Tibial artery (tissue), 4 donors: ENCODE results near the gene PCNX3.

Source experiments
- DNase-seq, 2 donors: peaks; one replicate each; pipeline ENCODE4 v3.0.0-alpha.2; 2019
- H3K27ac ChIP-seq, 2 donors: fragments of 200-600 bp; sonication (generic) in 1 of 2; 1 replicate in 1 of 2; 2 replicates in 1 of 2; pipeline ENCODE4 v1.5.1; 2018 to 2019; ENCODE audit warnings: mild to moderate bottlenecking in 1 of 2
- H3K27me3 ChIP-seq, 2 donors: fragments of 200-600 bp; sonication (generic) in 1 of 2; one replicate each; pipeline versions ENCODE4 v1.5.1 to v1.6.0; 2016 to 2019
- H3K36me3 ChIP-seq, 3 donors: fragments of 200-600 bp; sonication (generic) in 2 of 3; one replicate each; pipeline ENCODE4 v1.5.1; 2016 to 2019; ENCODE audit warnings: mild to moderate bottlenecking in 2 of 3
- H3K4me1 ChIP-seq, 4 donors: fragments of 200-600 bp; sonication (generic) in 2 of 4; 1 replicate in 3 of 4; 2 replicates in 1 of 4; pipeline ENCODE4 v1.5.1; 2016 to 2019
- H3K4me3 ChIP-seq, 2 donors: fragments of 200-600 bp; sonication (generic) in 1 of 2; 1 replicate in 1 of 2; 2 replicates in 1 of 2; pipeline ENCODE4 v1.5.1; 2018 to 2019; ENCODE audit warnings: mild to moderate bottlenecking in 2 of 2
- H3K9me3 ChIP-seq, 3 donors: fragments of 200-600 bp; sonication (generic) in 1 of 3; one replicate each; pipeline ENCODE4 v1.5.1; 2016 to 2019
- intact Hi-C: fragments of 100-400 bp; cut with DNase I; formaldehyde crosslinking; loops from one replicate; pipeline ENCODE4 v1.15.0; 2023; ENCODE audit warnings: low total_unique reads
- TF ChIP-seq, protein P1 (sequence below), 2 experiments: fragments of 200-600 bp in 1 of 2; fragments of 450-650 bp in 1 of 2; IDR thresholded peaks; one replicate each; pipeline ENCODE4 v1.5.1; 2017 to 2019; ENCODE audit warnings: antibody characterized with exemption in 2 of 2, mild to moderate bottlenecking in 1 of 2, moderate library complexity in 1 of 2

The PCNX3 gene

DNA sequence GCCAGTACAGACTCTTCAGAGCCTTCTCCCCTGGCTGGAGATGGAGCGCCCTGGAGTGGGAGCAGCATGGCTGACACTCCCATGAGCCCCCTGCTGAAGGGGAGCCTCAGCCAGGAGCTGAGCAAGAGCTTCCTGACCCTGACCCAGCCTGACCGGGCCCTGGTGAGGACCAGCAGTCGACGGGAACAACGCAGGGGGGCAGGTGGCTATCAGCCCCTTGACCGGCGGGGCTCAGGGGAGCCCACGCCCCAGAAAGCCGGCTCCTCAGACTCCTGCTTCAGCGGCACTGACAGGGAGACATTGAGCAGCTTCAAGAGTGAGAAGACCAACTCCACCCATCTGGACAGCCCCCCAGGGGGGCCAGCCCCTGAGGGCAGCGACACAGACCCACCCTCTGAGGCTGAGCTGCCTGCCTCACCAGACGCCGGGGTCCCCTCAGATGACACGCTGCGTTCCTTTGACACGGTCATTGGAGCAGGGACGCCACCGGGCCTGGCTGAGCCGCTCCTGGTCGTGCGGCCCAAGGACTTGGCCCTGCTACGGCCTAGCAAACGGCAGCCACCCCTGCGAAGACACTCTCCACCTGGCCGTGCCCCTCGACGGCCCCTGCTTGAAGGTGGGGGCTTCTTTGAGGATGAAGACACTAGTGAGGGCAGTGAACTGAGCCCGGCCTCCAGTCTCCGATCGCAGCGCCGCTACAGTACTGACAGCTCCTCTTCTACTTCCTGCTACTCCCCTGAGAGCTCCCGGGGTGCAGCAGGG is 2.6 kb downstream of the PCNX3 start:
- H3K36me3 ChIP-seq = peaks cover 40 to 66% (median 57%) of the 10 kb centered on the region in 3 donors

DNA sequence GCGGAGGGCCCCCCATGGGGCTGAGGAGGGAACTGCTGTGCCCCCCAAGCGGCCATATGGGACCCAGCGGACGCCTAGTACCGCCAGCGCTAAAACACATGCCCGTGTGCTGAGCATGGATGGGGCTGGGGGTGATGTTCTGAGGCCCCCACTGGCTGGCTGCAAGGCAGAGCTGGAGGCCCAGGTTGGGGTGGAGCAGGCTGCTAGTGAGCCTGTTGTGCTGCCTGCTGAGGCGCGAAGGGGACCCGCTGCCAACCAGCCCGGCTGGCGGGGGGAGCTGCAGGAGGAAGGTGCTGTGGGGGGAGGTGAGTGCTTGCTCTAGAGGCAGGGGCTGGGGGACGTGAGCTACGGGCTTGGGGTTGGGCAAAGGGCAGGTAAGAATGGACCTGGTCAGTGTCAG is 3.2 kb downstream of the PCNX3 start:
- Histone ChIP-seq H3K27ac (no peak overlapping the region), H3K9me3 (no peaks in the 10 kb centered on the region), H3K4me1 (peaks cover 0 to 25% (median 17%) of the 10 kb centered on the region in 4 donors), H3K4me3 (no peak overlapping the region), H3K36me3 (peaks cover 43 to 71% (median 62%) of the 10 kb centered on the region in 3 donors), H3K27me3 (no peaks in the 10 kb centered on the region)
- TF ChIP-seq, protein P1, sequence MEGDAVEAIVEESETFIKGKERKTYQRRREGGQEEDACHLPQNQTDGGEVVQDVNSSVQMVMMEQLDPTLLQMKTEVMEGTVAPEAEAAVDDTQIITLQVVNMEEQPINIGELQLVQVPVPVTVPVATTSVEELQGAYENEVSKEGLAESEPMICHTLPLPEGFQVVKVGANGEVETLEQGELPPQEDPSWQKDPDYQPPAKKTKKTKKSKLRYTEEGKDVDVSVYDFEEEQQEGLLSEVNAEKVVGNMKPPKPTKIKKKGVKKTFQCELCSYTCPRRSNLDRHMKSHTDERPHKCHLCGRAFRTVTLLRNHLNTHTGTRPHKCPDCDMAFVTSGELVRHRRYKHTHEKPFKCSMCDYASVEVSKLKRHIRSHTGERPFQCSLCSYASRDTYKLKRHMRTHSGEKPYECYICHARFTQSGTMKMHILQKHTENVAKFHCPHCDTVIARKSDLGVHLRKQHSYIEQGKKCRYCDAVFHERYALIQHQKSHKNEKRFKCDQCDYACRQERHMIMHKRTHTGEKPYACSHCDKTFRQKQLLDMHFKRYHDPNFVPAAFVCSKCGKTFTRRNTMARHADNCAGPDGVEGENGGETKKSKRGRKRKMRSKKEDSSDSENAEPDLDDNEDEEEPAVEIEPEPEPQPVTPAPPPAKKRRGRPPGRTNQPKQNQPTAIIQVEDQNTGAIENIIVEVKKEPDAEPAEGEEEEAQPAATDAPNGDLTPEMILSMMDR (IDR thresholded peaks at IDR 0.05) = no peak
- DNase-seq = peak in 1 of 2 donors; percentile 61
- intact Hi-C loops = loop anchor here (5.0 kb wide), 2 partner anchors 44 to 199 kb away; partner anchors contain the start of gene RELA

More for the DNA sequence above, 2.6 kb downstream of the PCNX3 start:
- Histone ChIP-seq H3K4me1 (peaks cover 0 to 31% (median 21%) of the 10 kb centered on the region in 4 donors), H3K9me3 (no peaks in the 10 kb centered on the region), H3K27ac (no peak overlapping the region), H3K4me3 (no peak overlapping the region), H3K27me3 (no peaks in the 10 kb centered on the region)
- TF ChIP-seq, protein P1 (IDR thresholded peaks at IDR 0.05) = no peak
- DNase-seq = peak in 1 of 2 donors; percentile 64
- intact Hi-C loops = loop anchor here (5.0 kb wide), 2 partner anchors 44 to 199 kb away; partner anchors contain the start of gene RELA

DNA sequence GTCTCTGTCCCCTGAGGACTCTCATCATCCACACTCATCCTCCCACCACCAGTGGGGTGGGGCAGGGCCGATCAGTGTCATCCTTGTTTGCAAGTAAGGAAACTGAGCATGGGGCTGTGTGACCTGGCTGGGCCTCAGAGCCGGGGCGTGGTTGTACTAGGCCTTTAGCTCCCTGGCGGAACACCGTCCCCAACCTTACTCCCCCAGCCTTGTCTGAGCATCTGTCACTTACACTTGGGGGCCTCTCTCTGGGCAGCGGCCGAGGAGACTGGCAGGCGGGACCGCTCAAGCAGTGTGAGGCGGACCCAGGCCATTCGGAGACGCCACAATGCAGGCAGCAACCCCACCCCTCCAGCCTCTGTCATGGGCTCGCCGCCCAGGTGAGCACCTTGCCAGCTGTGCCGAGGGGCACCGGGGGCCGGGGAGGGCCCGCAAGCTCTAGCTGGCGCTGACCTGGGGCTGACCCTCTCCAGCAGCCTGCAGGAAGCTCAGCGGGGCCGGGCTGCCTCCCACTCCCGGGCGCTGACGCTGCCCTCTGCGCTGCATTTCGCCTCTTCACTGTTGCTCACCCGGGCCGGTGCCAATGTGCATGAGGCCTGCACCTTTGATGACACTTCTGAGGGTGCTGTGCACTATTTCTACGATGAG is 3.8 kb downstream of the PCNX3 start:
- intact Hi-C loops = loop anchor here (5.0 kb wide), 2 partner anchors 43 to 198 kb away; partner anchors contain the start of gene RELA
- DNase-seq = peak in 1 of 2 donors; percentile 63
- no peaks in the 10 kb centered on the region for H3K9me3 ChIP-seq
- H3K27ac ChIP-seq = no peak overlapping the region
- peaks cover 0 to 25% (median 17%) of the 10 kb centered on the region in 4 donors for H3K4me1 ChIP-seq
- no peaks in the 10 kb centered on the region for H3K27me3 ChIP-seq
- H3K36me3 ChIP-seq = peaks cover 43 to 77% (median 68%) of the 10 kb centered on the region in 3 donors
- no peak overlapping the region for H3K4me3 ChIP-seq
- TF ChIP-seq, protein P1 (IDR thresholded peaks at IDR 0.05) = no peak

DNA sequence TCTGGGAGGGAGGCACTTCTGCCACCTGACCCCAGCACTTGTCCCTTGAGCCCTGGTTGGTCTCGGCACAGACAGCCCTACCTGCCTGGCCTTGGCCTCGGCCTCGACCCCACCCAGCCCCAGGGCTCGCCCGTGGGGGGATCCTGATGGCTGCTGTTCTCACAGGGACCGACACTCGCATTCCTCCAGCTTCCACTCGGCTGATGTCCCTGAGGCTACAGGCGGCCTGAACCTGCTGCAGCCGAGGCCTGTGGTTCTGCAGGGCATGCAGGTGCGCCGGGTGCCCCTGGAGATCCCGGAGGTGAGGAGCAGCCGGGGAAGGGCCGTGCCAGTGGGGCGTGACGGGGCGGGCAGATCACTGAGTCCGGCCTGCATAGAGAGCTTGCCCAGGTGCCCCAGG is 5.1 kb downstream of the PCNX3 start:
- H3K4me3 ChIP-seq = no peak overlapping the region
- H3K9me3 ChIP-seq = no peaks in the 10 kb centered on the region
- TF ChIP-seq, protein P1 (IDR thresholded peaks at IDR 0.05) = no peak
- peaks cover 52 to 90% (median 81%) of the 10 kb centered on the region in 3 donors for H3K36me3 ChIP-seq
- no peaks in the 10 kb centered on the region for H3K27me3 ChIP-seq
- intact Hi-C loops = no loop called here
- H3K4me1 ChIP-seq = peaks cover 0 to 25% (median 17%) of the 10 kb centered on the region in 4 donors
- DNase-seq = peak in 1 of 2 donors; percentile 66
- H3K27ac ChIP-seq = no peak overlapping the region

DNA sequence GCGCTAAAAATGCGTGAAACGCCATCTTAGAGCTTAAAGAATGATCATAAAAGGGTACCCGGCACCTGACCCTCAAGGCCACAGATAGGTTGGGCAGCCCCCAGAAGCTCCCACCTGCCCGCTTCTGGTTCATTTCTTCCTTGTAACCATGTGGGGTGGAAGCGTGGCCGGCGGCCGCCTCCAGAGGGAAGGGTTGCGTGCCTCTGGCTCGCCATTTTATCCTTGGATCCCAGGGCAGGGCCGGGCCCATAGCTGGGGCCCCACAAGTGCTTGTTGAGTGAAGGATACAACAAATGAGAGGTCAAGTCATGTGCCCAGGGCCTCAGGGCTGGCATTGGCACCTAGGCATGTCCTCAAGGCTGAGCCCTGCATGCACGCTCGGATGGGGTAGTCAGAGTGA is 5.9 kb downstream of the PCNX3 start:
- H3K36me3 ChIP-seq = peaks cover 60 to 98% (median 89%) of the 10 kb centered on the region in 3 donors
- no peaks in the 10 kb centered on the region for H3K27me3 ChIP-seq
- H3K9me3 ChIP-seq = no peaks in the 10 kb centered on the region
- peaks cover 0 to 21% (median 13%) of the 10 kb centered on the region in 4 donors for H3K4me1 ChIP-seq
- no peak overlapping the region for H3K27ac ChIP-seq
- no peak for DNase-seq
- intact Hi-C loops = no loop called here
- no peak overlapping the region for H3K4me3 ChIP-seq
- TF ChIP-seq, protein P1 (IDR thresholded peaks at IDR 0.05) = no peak
